GM19193 (cell line): ENCODE measurements around the gene ROR1.

ENCODE experiments used
- POLR2A ChIP-seq: IDR thresholded peaks from 4 replicates; pipeline ENCODE4 v1.6.1; 2011; ENCODE audit not compliant: insufficient read depth, insufficient read length; ENCODE audit errors: extremely low read depth

The ROR1 gene

DNA sequence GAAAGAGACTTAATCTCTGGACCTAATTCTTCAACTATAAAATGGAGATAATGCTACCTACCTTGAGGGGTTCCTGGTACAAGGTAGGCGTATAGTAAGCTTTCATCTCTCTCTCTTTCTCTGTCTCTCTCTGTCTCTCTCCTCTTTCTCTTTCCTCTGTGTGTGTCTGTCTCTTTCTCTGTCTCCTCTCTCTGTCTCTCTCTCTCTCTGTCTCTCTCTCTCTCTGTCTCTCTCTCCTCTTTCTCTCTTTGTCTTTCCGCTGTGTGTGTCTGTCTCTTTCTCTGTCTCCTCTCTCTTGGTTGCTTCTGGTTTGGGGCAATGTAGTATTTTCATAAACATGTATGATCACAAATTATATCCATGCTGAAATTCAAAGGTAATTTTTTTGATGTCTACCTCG lies 353.5 kb downstream of the ROR1 start:
- TF ChIP-seq POLR2A, result no peak

DNA sequence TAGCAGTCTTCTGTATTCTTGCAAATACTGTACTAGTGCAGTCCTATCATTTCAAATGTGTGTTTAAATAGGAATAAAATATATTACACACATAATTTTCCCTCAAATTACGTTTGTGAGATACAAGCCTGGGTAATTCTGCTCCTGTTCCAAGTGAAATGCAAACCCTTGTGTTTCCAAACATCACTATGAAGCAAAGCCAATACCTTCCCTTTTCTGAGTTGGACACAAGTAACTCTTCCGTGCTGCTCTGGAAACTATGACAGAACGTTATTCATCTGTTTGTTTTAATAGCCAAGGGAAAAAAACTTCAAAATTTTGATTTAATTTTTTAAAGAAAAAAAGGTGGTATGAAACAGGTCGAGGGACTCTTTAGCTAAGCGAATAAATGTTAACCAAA lies 355.9 kb downstream of the ROR1 start:
- no peak for TF ChIP-seq POLR2A

DNA sequence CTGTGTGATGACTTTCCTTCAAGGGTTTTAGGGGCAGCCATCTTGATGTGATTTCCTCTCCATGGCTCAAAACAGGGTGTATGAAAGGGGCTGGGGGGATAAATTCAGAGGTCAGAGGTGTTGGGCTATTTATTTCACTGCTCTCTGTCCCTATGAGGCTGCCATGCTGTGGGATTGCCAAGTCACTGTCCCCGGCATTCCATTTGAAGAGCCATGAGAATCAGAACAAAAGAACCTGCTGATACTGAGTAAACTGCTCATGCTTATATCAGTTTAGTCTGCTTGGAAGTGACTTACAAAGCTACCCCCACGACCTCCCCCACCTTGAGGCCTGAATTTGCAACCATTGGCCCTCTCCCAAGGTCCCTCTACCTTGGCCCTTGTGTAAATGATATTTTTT lies 357.3 kb downstream of the ROR1 start:
- TF ChIP-seq POLR2A, result no peak

DNA sequence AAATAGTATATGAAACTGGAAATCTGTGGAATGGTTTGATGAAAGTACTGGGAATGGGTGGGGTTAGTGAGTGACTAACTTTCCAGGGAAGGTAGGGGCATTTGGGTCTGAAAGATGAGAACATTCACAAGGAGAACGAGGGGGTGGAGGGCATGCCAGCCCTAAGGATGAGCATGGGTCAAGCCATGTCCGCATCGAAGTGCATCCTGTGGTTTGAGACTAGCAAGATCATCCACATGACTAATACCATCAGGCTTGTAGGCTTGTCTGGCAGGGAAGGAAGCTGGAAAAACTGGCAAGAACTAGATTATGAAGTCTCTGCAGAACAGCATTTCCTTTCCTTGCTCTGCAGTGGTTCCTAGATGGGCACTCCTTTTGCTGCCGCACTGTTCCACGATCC lies 359.2 kb downstream of the ROR1 start:
- no peak for TF ChIP-seq POLR2A

DNA sequence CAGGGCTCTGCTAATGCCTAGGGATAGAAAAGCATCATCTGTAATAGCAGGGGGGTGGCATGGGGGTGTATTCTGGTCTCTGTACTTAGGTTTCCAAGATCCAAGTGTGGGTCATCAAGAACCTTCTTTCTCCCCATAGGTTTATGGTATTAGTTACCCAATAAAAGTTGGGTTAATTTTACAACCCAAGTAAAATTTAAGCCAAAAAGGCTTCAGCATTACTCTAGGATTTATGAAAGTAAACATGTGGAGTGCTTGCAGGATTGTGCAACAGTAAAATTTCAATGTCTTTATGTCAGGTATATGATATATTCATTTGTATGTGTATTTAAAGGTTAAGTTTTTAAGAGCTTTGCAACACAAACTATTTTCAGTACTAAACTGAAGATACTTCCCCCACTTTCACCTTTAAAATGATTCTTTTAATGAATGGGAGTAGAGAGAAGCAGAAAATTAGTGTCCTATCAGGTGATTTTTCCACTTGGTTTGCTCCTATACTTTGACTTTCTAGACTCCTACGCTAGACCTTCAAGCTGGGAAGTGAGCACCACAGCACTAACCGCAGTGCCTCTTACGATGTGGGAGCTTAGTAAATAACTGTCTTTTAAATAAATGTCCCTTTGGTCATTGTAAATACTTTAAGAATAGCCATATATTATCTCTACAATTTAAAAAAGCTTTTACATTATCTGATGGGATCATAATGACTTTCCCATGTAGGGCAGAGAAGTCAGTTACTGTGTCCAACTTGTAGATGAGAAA lies 361.8 kb downstream of the ROR1 start:
- no peak for TF ChIP-seq POLR2A

DNA sequence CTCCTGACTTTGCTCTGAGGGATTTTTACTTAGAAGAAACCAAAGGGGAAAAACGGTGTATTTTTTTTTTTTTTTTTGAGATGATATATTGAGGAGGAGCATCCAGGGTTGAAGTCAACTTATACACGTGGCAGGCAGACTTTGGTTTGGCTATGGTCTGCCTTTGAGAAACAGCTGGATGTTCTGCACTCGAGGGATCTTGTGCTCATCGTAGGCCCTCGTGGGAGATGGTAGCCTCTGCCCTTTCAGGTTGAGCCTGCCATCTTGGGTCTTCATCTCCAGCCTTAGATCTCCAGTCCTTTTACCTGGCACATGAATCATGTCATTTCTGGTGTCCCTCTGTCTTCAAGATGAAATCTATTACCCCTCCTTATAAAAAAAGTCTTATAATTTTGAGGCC lies 362.5 kb downstream of the ROR1 start:
- no peak for TF ChIP-seq POLR2A

DNA sequence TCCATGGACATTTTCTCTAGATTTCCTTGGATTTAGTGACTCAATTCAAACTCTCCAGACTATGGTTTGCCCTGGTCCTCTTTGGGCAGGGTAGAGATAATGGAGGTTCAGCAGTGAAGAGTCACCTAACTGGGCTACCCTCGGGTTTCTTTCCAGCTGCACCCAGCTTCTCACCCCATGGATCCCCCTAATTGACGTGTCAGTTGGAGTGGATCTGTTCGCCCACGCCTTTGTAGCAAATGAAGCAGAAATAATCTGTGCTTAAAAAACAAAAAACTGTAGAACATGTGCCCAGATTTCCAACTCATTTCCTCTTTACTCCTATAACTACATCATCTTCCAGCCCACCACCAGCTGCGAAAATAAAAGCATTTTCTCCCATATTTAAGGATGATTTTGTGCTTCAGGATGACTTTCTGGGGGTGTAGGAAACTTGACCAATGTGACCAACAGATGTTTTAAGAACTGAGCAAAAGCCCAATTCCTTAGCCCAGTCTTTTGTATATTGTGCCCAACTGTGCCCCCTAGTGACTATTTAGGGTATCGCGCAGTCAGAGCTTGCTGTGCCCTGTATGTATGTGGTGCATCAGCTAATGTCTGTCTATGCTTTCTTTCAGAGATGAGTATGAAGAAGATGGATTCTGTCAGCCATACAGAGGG lies 363.1 kb downstream of the ROR1 start:
- TF ChIP-seq POLR2A, result no peak

DNA sequence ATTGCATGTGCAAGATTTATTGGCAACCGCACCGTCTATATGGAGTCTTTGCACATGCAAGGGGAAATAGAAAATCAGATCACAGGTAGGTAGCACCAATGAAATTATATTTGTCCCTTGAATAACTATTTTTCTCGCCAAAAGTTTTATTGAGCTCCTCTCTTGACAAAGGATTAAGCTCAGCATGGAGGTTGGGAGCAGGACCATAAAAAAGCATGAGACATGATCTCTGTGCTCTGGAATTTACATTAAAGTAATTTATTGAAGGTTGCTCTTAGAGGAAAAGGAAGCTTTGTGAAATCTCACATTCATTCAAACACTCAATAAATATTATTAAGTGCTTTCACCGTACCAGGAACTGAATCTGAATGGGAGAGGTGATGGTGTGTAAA lies 363.6 kb downstream of the ROR1 start:
- no peak for TF ChIP-seq POLR2A

DNA sequence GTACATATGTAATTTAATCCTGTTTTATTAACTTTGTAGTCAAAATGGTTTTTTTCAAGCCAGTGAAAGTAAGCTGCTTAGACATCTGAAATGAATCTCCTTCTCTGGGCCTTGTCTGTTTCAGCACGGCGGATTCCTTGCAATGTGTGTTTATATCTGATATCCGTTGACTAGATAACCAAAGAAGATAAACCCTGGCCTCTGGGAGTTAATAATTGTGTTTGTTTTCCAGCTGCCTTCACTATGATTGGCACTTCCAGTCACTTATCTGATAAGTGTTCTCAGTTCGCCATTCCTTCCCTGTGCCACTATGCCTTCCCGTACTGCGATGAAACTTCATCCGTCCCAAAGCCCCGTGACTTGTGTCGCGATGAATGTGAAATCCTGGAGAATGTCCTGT lies 366.1 kb downstream of the ROR1 start:
- no peak for TF ChIP-seq POLR2A

DNA sequence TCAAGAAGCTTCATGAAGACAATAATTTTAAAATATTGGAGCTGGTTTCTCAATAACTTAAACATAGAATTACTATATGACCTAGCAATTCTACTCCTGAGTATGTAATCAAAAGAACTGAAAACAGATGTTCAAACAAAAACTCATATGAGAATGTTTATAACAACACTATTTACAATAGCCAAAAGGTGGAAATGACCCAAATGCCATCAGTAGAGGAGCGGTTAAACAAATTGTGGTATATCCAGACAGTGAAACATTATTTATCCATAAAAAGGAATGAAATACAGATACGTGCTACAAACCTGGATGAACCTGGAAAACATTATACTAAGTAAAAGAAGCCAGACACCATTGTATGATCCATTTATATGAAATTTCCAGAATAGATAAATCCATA lies 366.8 kb downstream of the ROR1 start:
- no peak for TF ChIP-seq POLR2A

DNA sequence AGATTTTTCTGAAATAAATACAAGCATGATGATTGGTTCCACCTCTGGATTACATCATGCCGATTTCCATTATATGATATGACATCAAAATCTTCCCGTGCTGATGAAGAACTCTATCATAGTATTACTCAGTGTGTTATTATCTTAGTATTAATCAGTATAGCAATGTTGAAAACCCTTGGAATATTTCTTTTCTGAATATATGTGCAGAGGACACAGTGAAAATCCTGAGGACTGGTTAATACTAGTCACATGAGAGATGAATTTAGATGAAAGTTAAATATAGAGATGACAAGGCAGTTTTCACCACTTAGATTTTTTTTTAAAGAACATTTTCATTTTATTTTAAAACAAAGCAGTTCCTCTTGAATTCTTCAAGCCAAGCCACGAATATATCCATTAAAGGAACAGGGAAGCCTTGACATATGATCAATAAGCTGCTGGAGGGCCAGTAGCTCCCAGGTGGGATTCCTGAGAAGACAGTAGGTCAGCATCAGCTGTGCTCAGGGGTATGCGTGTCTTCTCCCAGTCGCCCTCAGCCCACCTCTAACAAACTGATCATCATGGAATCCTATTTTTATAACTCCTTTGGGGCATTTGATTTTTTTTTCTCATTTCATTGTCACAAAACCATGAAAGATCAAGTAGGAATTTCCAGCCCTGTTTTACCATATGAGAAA lies 373.4 kb downstream of the ROR1 start:
- TF ChIP-seq POLR2A, result no peak

DNA sequence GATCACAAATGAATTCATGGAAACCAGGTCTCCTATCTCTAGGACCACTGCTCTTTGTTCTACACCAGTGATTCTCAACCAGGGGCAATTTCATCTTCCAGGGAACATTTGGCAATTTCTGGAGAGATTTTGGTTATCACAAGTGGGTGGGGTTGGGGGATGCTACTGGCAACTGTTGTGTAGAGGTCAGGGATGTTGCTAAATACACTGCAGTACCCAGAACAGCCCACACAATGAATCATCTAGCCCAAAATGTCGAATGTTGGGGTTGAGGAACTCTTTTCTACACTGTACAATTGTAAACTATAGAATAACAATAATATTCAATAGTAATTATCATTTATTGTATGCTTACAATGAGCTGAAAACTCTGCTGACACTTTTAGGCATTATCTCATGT lies 373.9 kb downstream of the ROR1 start:
- no peak for TF ChIP-seq POLR2A

DNA sequence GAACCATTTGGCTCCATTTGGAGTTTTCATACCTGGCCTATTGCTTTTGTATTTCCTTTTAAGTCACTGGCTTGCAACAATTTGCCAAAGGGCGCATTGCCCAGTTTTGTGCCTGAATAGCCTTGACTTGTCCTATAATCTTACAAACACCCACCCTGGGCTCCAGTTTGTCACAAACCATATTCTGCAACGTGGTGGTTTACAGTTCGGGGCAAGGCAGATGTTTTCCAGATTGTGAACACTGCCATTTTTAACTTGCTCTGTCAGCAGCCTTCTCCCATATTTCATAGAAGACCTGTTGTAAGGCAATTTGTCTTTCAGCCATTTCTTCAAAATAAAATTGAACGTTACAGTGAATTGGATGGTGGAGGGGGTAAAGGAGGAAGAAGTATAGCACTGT lies 376.4 kb downstream of the ROR1 start:
- no peak for TF ChIP-seq POLR2A

DNA sequence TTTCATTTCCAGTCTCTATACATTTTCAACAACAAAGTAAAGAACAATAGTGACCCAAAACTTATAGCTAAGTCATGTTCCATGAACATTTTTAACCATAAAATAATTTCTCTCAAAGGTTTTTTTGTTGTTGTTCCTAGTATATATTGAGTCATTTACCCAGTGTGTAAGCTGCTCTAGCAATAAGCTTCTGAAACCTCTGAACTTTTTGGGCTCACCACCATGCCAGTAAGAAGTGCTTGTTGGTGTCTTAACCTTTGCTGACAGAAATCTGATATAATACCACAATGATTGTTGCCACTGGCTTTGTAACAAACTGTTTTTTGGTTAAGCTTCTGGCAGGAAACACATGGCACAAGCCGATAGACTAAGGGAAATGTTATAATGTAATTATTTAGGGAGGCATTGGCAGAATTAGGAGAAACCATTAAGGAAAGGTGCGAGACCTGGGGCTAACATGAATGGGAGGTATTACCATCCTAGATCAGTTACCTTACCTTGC lies 377.0 kb downstream of the ROR1 start:
- no peak for TF ChIP-seq POLR2A

DNA sequence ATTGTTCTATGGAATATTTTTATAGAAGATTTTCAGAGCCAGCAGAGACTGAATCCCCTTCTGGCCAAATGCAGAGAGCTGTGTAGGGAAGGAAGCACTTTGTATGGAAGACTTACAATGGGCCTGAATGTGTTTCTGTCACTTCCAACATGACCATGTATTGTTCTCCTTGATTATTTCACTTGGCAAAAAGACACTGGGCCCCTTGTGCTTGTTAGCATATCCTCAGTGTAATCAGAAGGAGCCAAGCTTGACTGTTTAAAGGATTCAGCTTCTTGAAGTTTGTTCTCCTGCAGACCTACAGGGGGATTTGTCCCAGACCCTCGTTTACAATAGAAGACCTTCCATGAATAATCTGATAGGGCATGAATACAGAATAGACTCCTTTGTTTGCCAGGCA lies 381.5 kb downstream of the ROR1 start:
- TF ChIP-seq POLR2A, result no peak
